Adrenal gland (tissue), 12 donors: ENCODE measurements around the gene VENTX. TPM values are rescaled to one million over a fixed set of nuclear protein-coding genes. Genes with fewer than 3 reads are reported as not detected.

Experiments
- DNase-seq, 7 donors: peaks; one replicate each; pipeline ENCODE4 v3.0.0-alpha.2; 2019 to 2020
- H3K27ac ChIP-seq, 5 donors: fragments of 200-600 bp; sonication (generic) in 4 of 5; 1 replicate in 3 of 5; 2 replicates in 2 of 5; pipeline versions ENCODE4 v1.5.1 to v1.8.0; 2016 to 2020; ENCODE audit warnings: mild to moderate bottlenecking in 1 of 5
- H3K27me3 ChIP-seq: fragments of 200-600 bp; 2 replicates; pipeline ENCODE4 v1.8.0; 2021
- H3K36me3 ChIP-seq, 2 donors: fragments of 200-600 bp; replicated peaks in 1 of 2; 1 replicate in 1 of 2; 2 replicates in 1 of 2; pipeline versions ENCODE4 v1.5.1 to v1.8.0; 2018 to 2022
- H3K4me1 ChIP-seq, 2 donors: fragments of 200-600 bp; replicated peaks in 1 of 2; 1 replicate in 1 of 2; 2 replicates in 1 of 2; pipeline versions ENCODE4 v1.5.1 to v1.8.0; 2018 to 2021
- H3K4me3 ChIP-seq, 4 donors: fragments of 200-600 bp; sonication (generic) in 3 of 4; one replicate each; pipeline ENCODE4 v1.5.1; 2016 to 2018
- H3K9me3 ChIP-seq, 3 donors: fragments of 200-600 bp; sonication (generic) in 1 of 3; replicated peaks in 1 of 3; 1 replicate in 2 of 3; 2 replicates in 1 of 3; pipeline versions ENCODE4 v1.5.1 to v1.8.0; 2016 to 2021
- POLR2A ChIP-seq, 2 donors: fragments of 450-650 bp; IDR thresholded peaks; one replicate each; pipeline ENCODE4 v1.6.1; 2017; ENCODE audit warnings: antibody characterized with exemption in 2 of 2, mild to moderate bottlenecking in 2 of 2, moderate library complexity in 1 of 2
- WGBS, 4 donors: extraction: QIAGEN DNeasy Blood & Tissue Kit in 2 of 4; methylation state at CpG; one replicate each; pipeline versions ENCODE4 v1.1.5 to v1.1.7; 2013 to 2017; 5-methylcytosine and 5-hydroxymethylcytosine counted together
- intact Hi-C, 2 donors: fragments of 100-400 bp; cut with DNase I; formaldehyde crosslinking; loops; one replicate each; pipeline versions ENCODE4 v1.14.1 to v1.15.0; 2022 to 2023
- polyA plus RNA-seq, 3 donors: library from polyadenylated mRNA; stranded (reverse); fragments of 200-250 nt in 2 of 3; fragments of 350-450 nt in 1 of 3; fragmentation: Illumina TruSeq in 1 of 3; extraction: RNeasy Lipid Tissue Mini Kit (QIAGEN cat#74804) in 1 of 3; gene quantifications; one replicate each; pipeline ENCODE4 v1.2.3, GENCODE V29; 2013 to 2014
- total RNA-seq, 9 donors: library from RNA; depleted of rRNA in 4 of 9; stranded (reverse); fragments of >200 nt in 4 of 9; fragments of 120-200 nt in 1 of 9; fragmentation: NEBNext Ultra II Directional in 1 of 9; extraction: Animal tissue kit (Norgen Biotek cat#: 25700) in 1 of 9; gene quantifications; one replicate each; pipeline versions ENCODE4 v1.1.0 to v1.2.4, GENCODE V29; 2013 to 2023
- TF ChIP-seq, protein P1 (sequence below), 6 experiments: fragments of 450-650 bp in 4 of 6; fragments of 200-600 bp in 2 of 6; sonication (generic) in 1 of 6; IDR thresholded peaks; 1 replicate in 5 of 6; 2 replicates in 1 of 6; pipeline versions ENCODE4 v1.5.1 to v1.8.0; 2016 to 2021; ENCODE audit warnings: antibody characterized with exemption in 6 of 6, mild to moderate bottlenecking in 2 of 6, moderate library complexity in 1 of 6
- donor health status: healthy with polysubstance abuse.
- donor health status: Bipolar disorder and iron deficiency.
- donor health status: DM: yes; HTN: yes; CAD: no.
- donor health status: DM: no; HTN: no; CAD: no.
- donor health status: DM: no; HTN: no; CAD: no.
- donor health status: DM: yes; HTN: yes; CAD: no.

VENTX gene
- total and polyA plus RNA-seq, 12 donors = 0.06 to 4.4 (median 1.4) TPM

DNA sequence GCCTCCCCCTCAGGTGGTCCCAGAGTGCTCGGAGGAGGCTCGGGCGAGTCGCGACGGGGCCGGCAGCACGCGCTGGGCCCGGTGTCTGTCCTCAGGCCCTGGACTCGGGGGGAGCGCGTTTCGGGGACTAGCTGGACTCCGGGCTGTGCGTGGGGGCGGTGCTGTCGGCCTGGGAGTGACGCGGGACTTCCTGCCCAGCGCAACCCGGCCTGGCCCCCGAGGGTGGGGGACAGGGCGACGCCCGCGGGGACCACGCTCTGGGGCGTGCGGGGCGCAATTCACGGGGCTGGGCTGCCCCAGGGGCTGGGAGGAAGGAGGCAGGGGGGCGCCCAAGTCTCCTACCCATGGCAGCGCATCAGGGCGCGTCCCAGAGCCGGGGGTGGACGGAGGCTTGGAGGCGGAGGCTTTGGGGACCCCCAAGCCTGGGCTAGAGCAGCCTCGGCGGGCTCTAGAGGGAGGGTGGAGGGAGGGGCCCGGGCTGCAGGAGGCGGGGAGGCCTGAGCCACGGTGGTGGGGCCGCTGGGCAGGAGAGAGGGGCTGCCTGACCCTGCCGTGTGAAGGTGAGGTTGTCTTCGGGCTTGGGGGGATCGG is 2.3 kb upstream of the VENTX start:
- WGBS, 4 donors = 16 to 21% (median 18%) methylated on average over 20 to 48 of the region's 48 CpGs; no CpG with 5 or more reads in 1 of the 4 donors
- TF ChIP-seq, protein P1, sequence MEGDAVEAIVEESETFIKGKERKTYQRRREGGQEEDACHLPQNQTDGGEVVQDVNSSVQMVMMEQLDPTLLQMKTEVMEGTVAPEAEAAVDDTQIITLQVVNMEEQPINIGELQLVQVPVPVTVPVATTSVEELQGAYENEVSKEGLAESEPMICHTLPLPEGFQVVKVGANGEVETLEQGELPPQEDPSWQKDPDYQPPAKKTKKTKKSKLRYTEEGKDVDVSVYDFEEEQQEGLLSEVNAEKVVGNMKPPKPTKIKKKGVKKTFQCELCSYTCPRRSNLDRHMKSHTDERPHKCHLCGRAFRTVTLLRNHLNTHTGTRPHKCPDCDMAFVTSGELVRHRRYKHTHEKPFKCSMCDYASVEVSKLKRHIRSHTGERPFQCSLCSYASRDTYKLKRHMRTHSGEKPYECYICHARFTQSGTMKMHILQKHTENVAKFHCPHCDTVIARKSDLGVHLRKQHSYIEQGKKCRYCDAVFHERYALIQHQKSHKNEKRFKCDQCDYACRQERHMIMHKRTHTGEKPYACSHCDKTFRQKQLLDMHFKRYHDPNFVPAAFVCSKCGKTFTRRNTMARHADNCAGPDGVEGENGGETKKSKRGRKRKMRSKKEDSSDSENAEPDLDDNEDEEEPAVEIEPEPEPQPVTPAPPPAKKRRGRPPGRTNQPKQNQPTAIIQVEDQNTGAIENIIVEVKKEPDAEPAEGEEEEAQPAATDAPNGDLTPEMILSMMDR (IDR thresholded peaks at IDR 0.05) = no peak
- TF ChIP-seq POLR2A (IDR thresholded peaks at IDR 0.05) = no peak
- H3K4me3 ChIP-seq = peak overlapping the region in 1 of 4 donors; percentile 38
- H3K9me3 ChIP-seq = no peaks in the 10 kb centered on the region
- peaks cover 71% of the 10 kb centered on the region for H3K27me3 ChIP-seq
- no peaks in the 10 kb centered on the region for H3K36me3 ChIP-seq
- H3K27ac ChIP-seq = peak overlapping the region in 1 of 5 donors; percentile 79
- DNase-seq = no peak
- H3K4me1 ChIP-seq = peaks cover 0 to 8% of the 10 kb centered on the region in 2 donors
- intact Hi-C loops = loop anchor here in 1 of 2 donors (10.0 kb wide), 1 partner anchor 81 kb away; no protein-coding TSS in a partner anchor

DNA sequence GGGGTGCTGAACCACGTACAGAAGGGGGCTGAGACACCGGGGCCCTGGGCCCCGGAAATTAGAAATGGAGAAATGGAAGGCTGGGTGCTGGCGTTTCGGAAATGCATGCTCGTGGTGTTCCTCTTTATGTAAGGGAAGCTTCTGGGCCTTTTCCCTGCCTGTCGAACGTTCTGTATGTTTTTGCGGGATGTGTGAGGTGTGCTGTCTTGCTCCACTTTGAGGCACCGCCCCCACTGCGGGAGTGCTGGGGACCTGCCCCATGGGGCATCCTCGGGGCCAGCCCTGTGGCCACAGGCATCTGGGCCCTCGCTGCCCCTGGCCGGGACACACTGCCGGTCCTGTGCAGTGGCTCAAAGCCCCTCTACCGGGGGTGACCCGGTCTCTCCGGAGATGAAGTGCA is 1.7 kb upstream of the VENTX start:
- Histone ChIP-seq H3K4me3 (peak overlapping the region in 1 of 4 donors; percentile 38), H3K27me3 (peaks cover 66% of the 10 kb centered on the region)
- intact Hi-C loops = loop anchor here in 1 of 2 donors (10.0 kb wide), 1 partner anchor 81 kb away; no protein-coding TSS in a partner anchor

DNA sequence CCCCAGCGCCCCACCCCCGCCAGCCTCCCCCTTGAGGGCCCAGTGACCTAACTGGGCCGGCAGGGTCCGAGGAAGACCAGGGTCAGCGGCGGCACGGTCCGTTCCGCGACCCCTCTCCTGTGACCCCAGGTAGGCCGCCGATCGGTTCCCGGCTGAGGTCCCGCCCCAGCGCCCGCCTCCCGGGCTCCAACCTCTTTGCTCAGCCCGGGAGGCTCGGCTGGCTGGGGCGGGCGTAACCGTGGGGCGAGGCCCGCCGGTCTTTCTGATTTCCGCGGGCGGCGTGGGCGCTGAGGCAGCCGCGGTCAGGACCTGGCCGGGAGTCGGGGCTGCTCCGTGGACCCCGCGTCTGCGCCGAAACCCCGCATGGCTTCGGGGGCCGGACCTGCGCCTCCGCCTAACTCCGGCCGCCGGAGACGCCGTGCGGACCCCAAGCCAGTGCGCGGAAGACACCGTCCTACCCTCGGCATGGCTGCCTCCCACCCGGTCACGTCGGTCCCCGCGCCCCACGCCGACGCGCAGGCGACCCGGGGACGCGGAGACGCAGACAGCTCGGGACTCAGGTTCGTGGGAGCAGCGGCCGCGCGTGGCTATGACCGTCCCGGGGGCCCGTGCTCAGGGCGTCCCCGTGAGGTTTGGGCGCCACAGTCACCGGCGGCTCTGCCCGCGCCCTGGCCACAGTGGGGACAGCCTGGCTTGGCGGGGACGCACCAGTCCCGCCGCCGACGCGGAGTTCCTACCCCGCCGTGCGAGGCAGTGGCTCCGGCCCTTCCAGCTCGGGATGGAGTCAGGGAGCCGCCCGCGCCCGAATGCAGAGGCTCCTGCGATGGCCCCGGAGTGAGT is 1.0 kb upstream of the VENTX start:
- Histone ChIP-seq H3K36me3 (no peaks in the 10 kb centered on the region), H3K4me3 (peak overlapping the region in 1 of 4 donors; percentile 38), H3K27me3 (peaks cover 60% of the 10 kb centered on the region), H3K4me1 (peaks cover 0 to 8% of the 10 kb centered on the region in 2 donors), H3K9me3 (no peaks in the 10 kb centered on the region), H3K27ac (peak overlapping the region in 1 of 5 donors; percentile 65)
- TF ChIP-seq POLR2A (IDR thresholded peaks at IDR 0.05) = no peak
- TF ChIP-seq, protein P1 (IDR thresholded peaks at IDR 0.05) = no peak
- intact Hi-C loops = loop anchor here in 1 of 2 donors (10.0 kb wide), 1 partner anchor 82 kb away; no protein-coding TSS in a partner anchor
- WGBS, 4 donors = 1 to 7% (median 1%) methylated on average over 6 to 103 of the region's 103 CpGs
- no peak for DNase-seq

More for the DNA sequence above, 1.7 kb upstream of the VENTX start:
- Histone ChIP-seq H3K4me1 (peaks cover 0 to 8% of the 10 kb centered on the region in 2 donors), H3K9me3 (no peaks in the 10 kb centered on the region), H3K27ac (peak overlapping the region in 1 of 5 donors; percentile 79), H3K36me3 (no peaks in the 10 kb centered on the region)
- no peak for TF ChIP-seq POLR2A (IDR thresholded peaks at IDR 0.05)
- TF ChIP-seq, protein P1 (IDR thresholded peaks at IDR 0.05) = no peak
- DNase-seq = no peak
- 0 to 23% (median 7%) methylated on average over 7 to 18 of the region's 18 CpGs for WGBS, 4 donors

DNA sequence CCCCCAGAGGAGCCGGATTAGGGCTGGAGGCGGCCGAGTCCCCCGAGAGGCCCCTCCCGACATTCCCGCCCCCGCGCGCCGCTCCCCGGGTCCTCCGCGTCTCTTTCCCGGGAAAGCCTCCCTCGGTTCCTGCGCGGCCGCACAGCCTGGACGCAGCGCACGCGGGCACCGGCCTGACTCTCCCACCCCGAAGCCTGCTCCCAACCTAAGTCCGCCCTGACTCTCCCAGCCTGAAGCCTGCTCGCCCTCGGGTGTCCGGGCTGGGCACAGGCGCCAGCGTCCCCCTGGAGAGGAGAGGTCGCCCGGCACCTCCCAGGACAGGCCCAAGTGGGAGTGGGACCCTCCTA is 441 bp upstream of the VENTX start:
- Histone ChIP-seq H3K36me3 (no peaks in the 10 kb centered on the region), H3K27me3 (peaks cover 54% of the 10 kb centered on the region), H3K4me3 (peak overlapping the region in 1 of 4 donors; percentile 38), H3K27ac (no peak overlapping the region), H3K4me1 (peaks cover 0 to 8% of the 10 kb centered on the region in 2 donors), H3K9me3 (no peaks in the 10 kb centered on the region)
- 7 to 20% (median 8%) methylated on average over 2 to 32 of the region's 32 CpGs; no CpG with 5 or more reads in 1 of the 4 donors for WGBS, 4 donors
- no peak for DNase-seq
- TF ChIP-seq POLR2A (IDR thresholded peaks at IDR 0.05) = no peak
- TF ChIP-seq, protein P1 (IDR thresholded peaks at IDR 0.05) = no peak
- intact Hi-C loops = loop anchor here in 1 of 2 donors (10.0 kb wide), 1 partner anchor 82 kb away; no protein-coding TSS in a partner anchor
